Hematopoietic multipotent progenitor cell treated with erythropoietin and hydrocortisone succinate and interleukin-3 and kit ligand, for 4 days (in vitro differentiated cells): ENCODE measurements around the gene C19orf85.

Experiments used
- DNase-seq: peaks from one replicate; pipeline ENCODE4 v3.0.0-alpha.2; 2015

Gene C19orf85

GRCh38 chr19:55436847-55437246 lies 27.7 kb downstream of the C19orf85 start:
- no peak for DNase-seq

GRCh38 chr19:55435020-55435419 lies 29.5 kb downstream of the C19orf85 start:
- DNase-seq, result no peak

GRCh38 chr19:55434356-55434919 lies 30.1 kb downstream of the C19orf85 start:
- no peak for DNase-seq

GRCh38 chr19:55433292-55433691 lies 31.3 kb downstream of the C19orf85 start:
- DNase-seq, result no peak

- no peak for DNase-seq
Observed at GRCh38 chr19:55432241-55432959, 32.2 kb downstream of the C19orf85 start.

- DNase-seq, result no peak
Observed at GRCh38 chr19:55431183-55431582, 33.4 kb downstream of the C19orf85 start.

GRCh38 chr19:55426042-55426441 lies 38.5 kb downstream of the C19orf85 start:
- DNase-seq, result no peak

- DNase-seq, result no peak
Observed at GRCh38 chr19:55424518-55424917, 40.0 kb downstream of the C19orf85 start.

GRCh38 chr19:55423225-55424005 lies 41.1 kb downstream of the C19orf85 start:
- DNase-seq, result no peak

- DNase-seq, result peak; percentile 79
Observed at GRCh38 chr19:55421281-55421680, 43.3 kb downstream of the C19orf85 start.

GRCh38 chr19:55419624-55420236 lies 44.8 kb downstream of the C19orf85 start:
- DNase-seq, result no peak

GRCh38 chr19:55419103-55419502 lies 45.4 kb downstream of the C19orf85 start:
- DNase-seq, result no peak

GRCh38 chr19:55418185-55418584 lies 46.4 kb downstream of the C19orf85 start:
- DNase-seq, result peak; percentile 87
